K562 (cell line): Measurements from ENCODE around the gene C11orf54. TPM values are rescaled to one million over a fixed set of nuclear protein-coding genes. Genes with fewer than 3 reads are reported as not detected.

ENCODE experiments used
- ARNT ChIP-seq, 2 experiments: fragments of 450-650 bp; IDR thresholded peaks; 2 replicates each; pipeline ENCODE4 v1.6.1; 2016; ENCODE audit warnings: mild to moderate bottlenecking in 1 of 2
- BCOR ChIP-seq: fragments of 450-650 bp; IDR thresholded peaks from 2 replicates; pipeline ENCODE4 v1.6.1; 2016
- CEBPG ChIP-seq, 3 experiments: fragments of 200-800 bp in 1 of 3; sonication (Bioruptor generic) in 1 of 3; sonication (generic) in 1 of 3; formaldehyde crosslinking in 1 of 3; IDR thresholded peaks in 2 of 3; conservative IDR thresholded peaks in 1 of 3; 2 replicates each; pipeline versions ENCODE4 v1.6.1 to v1.8.0; 2016 to 2022; ENCODE audit warnings: missing compliant biosample characterization in 2 of 3, missing genetic modification characterization in 2 of 3, mild to moderate bottlenecking in 1 of 3, missing genetic modification reagents in 1 of 3
- DDX20 ChIP-seq: fragments of 450-650 bp; IDR thresholded peaks from 2 replicates; pipeline ENCODE4 v1.6.1; 2016; ENCODE audit warnings: missing genetic modification characterization, low read depth, mild to moderate bottlenecking, missing compliant biosample characterization, moderate library complexity
- HINFP ChIP-seq: fragments of 450-650 bp; conservative IDR thresholded peaks from 2 replicates; pipeline ENCODE4 v1.6.1; 2016; ENCODE audit warnings: missing genetic modification characterization, low read depth, mild to moderate bottlenecking, control low read depth, missing compliant biosample characterization
- MAX ChIP-seq: sonication (generic); formaldehyde crosslinking; IDR thresholded peaks from 2 replicates; pipeline ENCODE4 v1.9.0; 2022; ENCODE audit warnings: mild to moderate bottlenecking, missing genetic modification reagents
- MEIS2 ChIP-seq: fragments of 450-650 bp; IDR thresholded peaks from 2 replicates; pipeline ENCODE4 v1.6.1; 2014; ENCODE audit warnings: mild to moderate bottlenecking; ENCODE audit not compliant: partially characterized antibody
- NFRKB ChIP-seq: fragments of 450-650 bp; IDR thresholded peaks from 2 replicates; pipeline ENCODE4 v1.6.1; 2016; ENCODE audit warnings: low read depth
- REST ChIP-seq, 2 experiments: fragments of 450-650 bp; formaldehyde crosslinking in 1 of 2; IDR thresholded peaks; 2 replicates each; pipeline versions ENCODE4 v1.4.0 to v1.6.1; 2014 to 2020; ENCODE audit warnings: mild to moderate bottlenecking in 2 of 2, borderline replicate concordance in 1 of 2, low read depth in 1 of 2
- SIRT6 ChIP-seq: IDR thresholded peaks from one replicate; pipeline ENCODE4 v1.6.1; 2012; ENCODE audit warnings: low read depth, mild to moderate bottlenecking, control low read depth, inconsistent platforms, low read length, moderate library complexity
- ZBTB2 ChIP-seq: fragments of 450-650 bp; IDR thresholded peaks from 2 replicates; pipeline ENCODE4 v1.6.1; 2016; ENCODE audit warnings: antibody characterized with exemption
- ZNF511 ChIP-seq: sonication (generic); formaldehyde crosslinking; IDR thresholded peaks from 2 replicates; pipeline ENCODE4 v1.8.0; 2022; ENCODE audit warnings: mild to moderate bottlenecking, missing genetic modification reagents
- ZNF785 ChIP-seq: fragments of 250-450 bp; sonication (Bioruptor Pico); IDR thresholded peaks from 2 replicates; pipeline ENCODE4 v1.4.0; 2020; ENCODE audit warnings: mild to moderate bottlenecking
- ZZZ3 ChIP-seq: fragments of 450-650 bp; IDR thresholded peaks from 2 replicates; pipeline ENCODE4 v1.6.1; 2016; ENCODE audit warnings: antibody characterized with exemption, mild to moderate bottlenecking, moderate library complexity
- polyA plus RNA-seq, 8 experiments: library from polyadenylated mRNA; depleted of rRNA in 4 of 8; stranded (reverse) in 5 of 8; unstranded in 3 of 8; fragments of >200 nt; fragmentation: Nextera tagmentation in 2 of 8; fragmentation: Illumina TruSeq in 1 of 8; extraction: Ambion mirVana in 2 of 8; extraction: Trizol in 1 of 8; gene quantifications; 2 replicates each; pipeline versions ENCODE4 v1.2.1 to v1.2.3, GENCODE V29; 2011 to 2014; ENCODE audit warnings: inconsistent platforms in 1 of 8, missing spikeins in 1 of 8
- total RNA-seq, 7 experiments: library from RNA; depleted of rRNA in 6 of 7; stranded (reverse); fragments of >200 nt in 6 of 7; fragmentation: Illumina TruSeq in 2 of 7; extraction: Trizol in 2 of 7; gene quantifications; 2 replicates each; pipeline versions ENCODE4 v1.2.1 to v1.2.3, GENCODE V29; 2011 to 2021; ENCODE audit warnings: low replicate concordance in 1 of 7

The C11orf54 gene
- total and polyA plus RNA-seq, 9 of the 15 experiments (the other 6 are each of a cell fraction or from before 2014, with no cell fraction given): 13.4 to 33.0 (median 23.1) TPM

GRCh38 chr11:93741094-93741881 lies at the start of gene C11orf54, which contains the start of gene TAF1D (continued):
- 0 out of 2 replicates have a peak, but pooled peaks have one; percentile 48 for TF ChIP-seq ZNF511 (CRISPR knock-in tag)
- peak in 1 of 2 experiments; percentile 22; a peak in 1 of 4 replicates for TF ChIP-seq ARNT (IDR thresholded peaks at IDR 0.05)
- no peak for TF ChIP-seq ZZZ3
- peak; percentile 8 for TF ChIP-seq MEIS2
- no peak for TF ChIP-seq CEBPG (CRISPR knock-in tag; IDR thresholded peaks at IDR 0.05)
- no peak for TF ChIP-seq CEBPG (tag; conservative IDR thresholded peaks at IDR 0.05 in 1 of 2, IDR thresholded peaks at IDR 0.05 in 1 of 2)
- peak; percentile 57 for TF ChIP-seq MAX
- TF ChIP-seq DDX20: no peak
- no peak for TF ChIP-seq ZNF785 (CRISPR knock-in tag)
- TF ChIP-seq NFRKB: peak; percentile 95
- 0 out of 2 replicates have a peak, but pooled peaks have one; percentile 17 for TF ChIP-seq ZBTB2
- TF ChIP-seq REST (IDR thresholded peaks at IDR 0.05; ENCODE audit: borderline replicate concordance): no peak
- no peak for TF ChIP-seq REST (CRISPR knock-in tag; IDR thresholded peaks at IDR 0.05; ENCODE audit: low read depth)
- no peak for TF ChIP-seq BCOR
- TF ChIP-seq SIRT6: no peak
- no peak for TF ChIP-seq HINFP
